ENCODE results near the gene POSTN. TPM values are rescaled to one million over a fixed set of nuclear protein-coding genes. Genes with fewer than 3 reads are reported as not detected.

Gene POSTN
- total and polyA plus RNA-seq, 9 donors = 0.48 to 120 (median 6.1) TPM

GRCh38 chr13:37539170-37539569 lies 59.4 kb downstream of the POSTN start:
- no peak overlapping the region for H3K27ac ChIP-seq
- no peaks in the 10 kb centered on the region for H3K27me3 ChIP-seq
- TF ChIP-seq EP300 (IDR thresholded peaks at IDR 0.05) (no peak), POLR2A (IDR thresholded peaks at IDR 0.05) (no peak)
- TF ChIP-seq, protein P1, sequence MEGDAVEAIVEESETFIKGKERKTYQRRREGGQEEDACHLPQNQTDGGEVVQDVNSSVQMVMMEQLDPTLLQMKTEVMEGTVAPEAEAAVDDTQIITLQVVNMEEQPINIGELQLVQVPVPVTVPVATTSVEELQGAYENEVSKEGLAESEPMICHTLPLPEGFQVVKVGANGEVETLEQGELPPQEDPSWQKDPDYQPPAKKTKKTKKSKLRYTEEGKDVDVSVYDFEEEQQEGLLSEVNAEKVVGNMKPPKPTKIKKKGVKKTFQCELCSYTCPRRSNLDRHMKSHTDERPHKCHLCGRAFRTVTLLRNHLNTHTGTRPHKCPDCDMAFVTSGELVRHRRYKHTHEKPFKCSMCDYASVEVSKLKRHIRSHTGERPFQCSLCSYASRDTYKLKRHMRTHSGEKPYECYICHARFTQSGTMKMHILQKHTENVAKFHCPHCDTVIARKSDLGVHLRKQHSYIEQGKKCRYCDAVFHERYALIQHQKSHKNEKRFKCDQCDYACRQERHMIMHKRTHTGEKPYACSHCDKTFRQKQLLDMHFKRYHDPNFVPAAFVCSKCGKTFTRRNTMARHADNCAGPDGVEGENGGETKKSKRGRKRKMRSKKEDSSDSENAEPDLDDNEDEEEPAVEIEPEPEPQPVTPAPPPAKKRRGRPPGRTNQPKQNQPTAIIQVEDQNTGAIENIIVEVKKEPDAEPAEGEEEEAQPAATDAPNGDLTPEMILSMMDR (IDR thresholded peaks at IDR 0.05) = no peak
- intact Hi-C loops (cut with DNase I) = no loop called here
- 46 to 76% (median 49%) methylated on average over 2 of the region's 2 CpGs for WGBS, 3 donors
- no peak overlapping the region for H3K4me3 ChIP-seq
- no peaks in the 10 kb centered on the region for H3K36me3 ChIP-seq
- no peaks in the 10 kb centered on the region for H3K9me3 ChIP-seq
- no peak for DNase-seq
- no peaks in the 10 kb centered on the region for H3K4me1 ChIP-seq (ENCODE audit: insufficient read depth)

GRCh38 chr13:37535501-37535900 lies 63.1 kb downstream of the POSTN start:
- H3K4me3 ChIP-seq = no peak overlapping the region
- H3K4me1 ChIP-seq (ENCODE audit: insufficient read depth) = no peaks in the 10 kb centered on the region
- intact Hi-C loops (cut with DNase I) = no loop called here
- H3K36me3 ChIP-seq = no peaks in the 10 kb centered on the region
- no peaks in the 10 kb centered on the region for H3K27me3 ChIP-seq
- TF ChIP-seq POLR2A (IDR thresholded peaks at IDR 0.05) (no peak), EP300 (IDR thresholded peaks at IDR 0.05) (no peak)
- TF ChIP-seq, protein P1 (IDR thresholded peaks at IDR 0.05) = no peak
- no peak overlapping the region for H3K27ac ChIP-seq
- no peak for DNase-seq
- WGBS, 3 donors = 34 to 50% (median 39%) methylated on average over 2 of the region's 2 CpGs
- peaks cover 0 to 3% of the 10 kb centered on the region in 2 donors for H3K9me3 ChIP-seq

DNA sequence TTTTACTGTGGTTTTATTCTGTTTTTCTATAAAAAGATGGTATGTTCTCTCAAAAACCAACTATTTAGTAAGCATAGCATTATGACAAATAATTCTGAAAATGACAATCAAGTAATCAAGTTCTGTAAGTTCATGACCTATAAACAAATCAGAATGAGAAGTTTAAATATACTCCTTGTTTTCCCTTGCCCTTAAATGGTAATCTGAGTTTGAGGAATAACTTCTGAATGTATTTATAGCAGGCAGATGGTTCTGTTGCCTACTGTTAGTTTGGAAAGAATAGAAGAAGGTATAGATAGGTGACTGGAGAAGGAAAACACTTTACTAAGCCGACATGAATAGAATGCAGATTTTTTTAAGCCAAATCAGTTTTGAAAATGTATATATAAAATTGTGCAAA lies 63.9 kb downstream of the POSTN start:
- intact Hi-C loops (cut with DNase I) = no loop called here
- no peaks in the 10 kb centered on the region for H3K36me3 ChIP-seq
- no peak for DNase-seq
- no peak overlapping the region for H3K27ac ChIP-seq
- 84 to 93% (median 91%) methylated on average over 1 of the region's 1 CpG for WGBS, 3 donors
- no peaks in the 10 kb centered on the region for H3K27me3 ChIP-seq
- no peaks in the 10 kb centered on the region for H3K4me1 ChIP-seq (ENCODE audit: insufficient read depth)
- no peak overlapping the region for H3K4me3 ChIP-seq
- H3K9me3 ChIP-seq = peaks cover 0 to 3% of the 10 kb centered on the region in 2 donors
- TF ChIP-seq, protein P1 (IDR thresholded peaks at IDR 0.05) = no peak
- TF ChIP-seq EP300 (IDR thresholded peaks at IDR 0.05) (no peak), POLR2A (IDR thresholded peaks at IDR 0.05) (no peak)

DNA sequence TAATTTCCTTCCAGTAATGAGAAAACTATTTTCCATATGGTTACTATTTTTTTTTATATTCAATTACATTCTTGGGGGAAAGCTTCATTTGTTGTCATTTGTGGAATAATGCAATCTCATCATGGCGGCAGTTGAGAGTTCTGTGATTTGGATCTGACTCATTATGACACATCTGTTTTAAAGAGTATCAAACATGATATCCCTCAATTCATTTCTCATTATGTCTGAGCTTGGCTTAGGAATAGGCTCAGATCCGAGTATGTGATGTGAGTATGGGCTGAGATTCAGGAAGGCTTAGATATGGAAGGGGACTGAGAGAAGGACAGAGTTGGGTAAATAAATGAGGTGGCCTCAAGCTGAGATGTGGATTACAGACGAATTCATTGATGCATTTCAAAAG lies 64.4 kb downstream of the POSTN start:
- Histone ChIP-seq H3K4me1 (ENCODE audit: insufficient read depth) (no peaks in the 10 kb centered on the region), H3K27ac (no peak overlapping the region), H3K4me3 (no peak overlapping the region), H3K9me3 (peaks cover 0 to 3% of the 10 kb centered on the region in 2 donors), H3K27me3 (no peaks in the 10 kb centered on the region), H3K36me3 (no peaks in the 10 kb centered on the region)
- DNase-seq = no peak
- 78 to 85% (median 78%) methylated on average over 3 of the region's 3 CpGs for WGBS, 3 donors
- TF ChIP-seq EP300 (IDR thresholded peaks at IDR 0.05) = no peak
- TF ChIP-seq, protein P1 (IDR thresholded peaks at IDR 0.05) = no peak
- no peak for TF ChIP-seq POLR2A (IDR thresholded peaks at IDR 0.05)
- intact Hi-C loops (cut with DNase I) = no loop called here

Measured in ovary (tissue), 9 donors.